ENCODE measurements around the gene POLE3.
"Not testable (repeated sequence)": the region's sequence is repeated elsewhere in the genome, so short reads cannot be mapped to it uniquely, and the experiment has no call there.

Gene POLE3

DNA sequence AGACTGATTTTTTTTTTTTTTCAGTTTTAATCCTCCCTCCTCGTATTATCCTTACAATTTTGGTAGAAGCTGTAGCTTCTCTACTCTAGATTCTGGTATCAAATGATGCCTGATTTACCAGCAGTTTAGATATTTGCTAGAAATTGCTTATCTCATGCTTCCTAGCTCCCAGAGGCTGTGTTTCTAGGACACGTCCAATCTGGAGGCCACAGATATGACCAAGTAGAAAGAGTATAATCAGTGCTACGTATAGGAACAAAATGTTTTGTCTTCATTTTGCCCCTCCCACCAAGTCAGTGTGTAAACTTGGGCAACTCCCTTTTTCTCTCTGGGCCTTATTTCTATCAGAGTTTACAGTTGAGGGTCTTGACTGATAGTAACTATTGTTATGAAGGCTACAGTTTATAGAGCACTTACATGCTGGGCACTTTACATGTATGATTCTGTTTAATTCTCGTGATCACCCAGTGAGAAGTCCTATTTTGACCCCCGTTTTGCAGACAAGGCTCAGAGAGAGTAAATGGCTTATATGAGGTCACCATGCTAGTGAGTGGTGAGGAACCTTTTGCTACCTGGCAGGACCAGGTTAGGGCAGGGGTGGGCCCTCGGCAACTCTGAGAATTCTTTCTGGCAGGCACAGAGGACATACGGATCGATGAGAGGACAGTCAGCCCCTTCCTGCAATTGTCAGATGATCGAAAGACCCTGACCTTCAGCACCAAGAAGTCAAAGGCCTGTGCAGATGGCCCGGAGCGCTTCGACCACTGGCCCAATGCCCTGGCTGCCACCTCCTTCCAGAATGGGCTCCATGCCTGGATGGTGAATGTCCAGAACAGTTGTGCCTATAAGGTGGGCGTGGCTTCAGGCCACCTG lies 41.3 kb downstream of the POLE3 start:
- TF ChIP-seq ESRRG (CRISPR knock-in tag; IDR thresholded peaks at IDR 0.05) (no peak), OSR1 (CRISPR knock-in tag; IDR thresholded peaks at IDR 0.05) (no peak), ARNTL (CRISPR knock-in tag; IDR thresholded peaks at IDR 0.05; ENCODE audit: borderline replicate concordance, low read depth) (no peak)
- ATAC-seq, result no peak

DNA sequence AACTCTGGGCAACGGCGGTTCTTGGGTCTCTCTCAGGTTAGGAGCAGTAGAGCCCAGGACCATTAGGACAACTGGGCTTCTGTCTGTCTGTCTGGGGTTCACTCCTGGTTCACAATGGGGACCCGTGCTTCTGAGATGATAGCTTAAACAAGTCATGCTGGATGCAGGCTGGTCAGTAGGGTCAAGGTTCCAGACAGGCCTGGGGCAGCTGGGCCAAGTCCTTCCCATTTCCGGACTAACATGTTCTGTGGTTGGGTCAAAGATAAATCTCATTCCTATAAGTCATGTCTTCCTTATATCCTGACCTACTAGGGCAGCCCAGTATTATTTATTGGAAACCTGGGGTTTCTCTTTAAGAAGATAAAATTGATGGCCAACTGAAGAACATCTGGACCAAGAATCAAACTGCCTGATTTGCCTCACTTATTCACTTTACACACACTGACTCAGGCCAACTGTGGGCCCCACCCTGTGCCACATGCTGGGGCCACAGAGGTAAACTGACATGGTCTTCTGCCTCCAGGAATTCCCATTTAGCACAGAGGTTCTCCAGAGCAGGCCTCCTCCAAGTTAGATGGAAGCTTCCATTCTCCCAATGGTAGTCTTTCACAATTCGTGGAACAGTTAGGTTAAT lies 42.0 kb downstream of the POLE3 start:
- ATAC-seq, result no peak
- TF ChIP-seq, protein P1, sequence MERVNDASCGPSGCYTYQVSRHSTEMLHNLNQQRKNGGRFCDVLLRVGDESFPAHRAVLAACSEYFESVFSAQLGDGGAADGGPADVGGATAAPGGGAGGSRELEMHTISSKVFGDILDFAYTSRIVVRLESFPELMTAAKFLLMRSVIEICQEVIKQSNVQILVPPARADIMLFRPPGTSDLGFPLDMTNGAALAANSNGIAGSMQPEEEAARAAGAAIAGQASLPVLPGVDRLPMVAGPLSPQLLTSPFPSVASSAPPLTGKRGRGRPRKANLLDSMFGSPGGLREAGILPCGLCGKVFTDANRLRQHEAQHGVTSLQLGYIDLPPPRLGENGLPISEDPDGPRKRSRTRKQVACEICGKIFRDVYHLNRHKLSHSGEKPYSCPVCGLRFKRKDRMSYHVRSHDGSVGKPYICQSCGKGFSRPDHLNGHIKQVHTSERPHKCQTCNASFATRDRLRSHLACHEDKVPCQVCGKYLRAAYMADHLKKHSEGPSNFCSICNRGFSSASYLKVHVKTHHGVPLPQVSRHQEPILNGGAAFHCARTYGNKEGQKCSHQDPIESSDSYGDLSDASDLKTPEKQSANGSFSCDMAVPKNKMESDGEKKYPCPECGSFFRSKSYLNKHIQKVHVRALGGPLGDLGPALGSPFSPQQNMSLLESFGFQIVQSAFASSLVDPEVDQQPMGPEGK (CRISPR knock-in tag; IDR thresholded peaks at IDR 0.05; ENCODE audit: borderline replicate concordance), result no peak
- no peak for TF ChIP-seq ZNF70 (CRISPR knock-in tag; IDR thresholded peaks at IDR 0.05)
- TF ChIP-seq CSDC2 (CRISPR knock-in tag; IDR thresholded peaks at IDR 0.05), result no peak
- TF ChIP-seq, protein P2, sequence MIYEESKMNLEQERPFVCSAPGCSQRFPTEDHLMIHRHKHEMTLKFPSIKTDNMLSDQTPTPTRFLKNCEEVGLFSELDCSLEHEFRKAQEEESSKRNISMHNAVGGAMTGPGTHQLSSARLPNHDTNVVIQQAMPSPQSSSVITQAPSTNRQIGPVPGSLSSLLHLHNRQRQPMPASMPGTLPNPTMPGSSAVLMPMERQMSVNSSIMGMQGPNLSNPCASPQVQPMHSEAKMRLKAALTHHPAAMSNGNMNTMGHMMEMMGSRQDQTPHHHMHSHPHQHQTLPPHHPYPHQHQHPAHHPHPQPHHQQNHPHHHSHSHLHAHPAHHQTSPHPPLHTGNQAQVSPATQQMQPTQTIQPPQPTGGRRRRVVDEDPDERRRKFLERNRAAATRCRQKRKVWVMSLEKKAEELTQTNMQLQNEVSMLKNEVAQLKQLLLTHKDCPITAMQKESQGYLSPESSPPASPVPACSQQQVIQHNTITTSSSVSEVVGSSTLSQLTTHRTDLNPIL (CRISPR knock-in tag; IDR thresholded peaks at IDR 0.05; ENCODE audit: low read depth), result no peak
- TF ChIP-seq, protein P3, sequence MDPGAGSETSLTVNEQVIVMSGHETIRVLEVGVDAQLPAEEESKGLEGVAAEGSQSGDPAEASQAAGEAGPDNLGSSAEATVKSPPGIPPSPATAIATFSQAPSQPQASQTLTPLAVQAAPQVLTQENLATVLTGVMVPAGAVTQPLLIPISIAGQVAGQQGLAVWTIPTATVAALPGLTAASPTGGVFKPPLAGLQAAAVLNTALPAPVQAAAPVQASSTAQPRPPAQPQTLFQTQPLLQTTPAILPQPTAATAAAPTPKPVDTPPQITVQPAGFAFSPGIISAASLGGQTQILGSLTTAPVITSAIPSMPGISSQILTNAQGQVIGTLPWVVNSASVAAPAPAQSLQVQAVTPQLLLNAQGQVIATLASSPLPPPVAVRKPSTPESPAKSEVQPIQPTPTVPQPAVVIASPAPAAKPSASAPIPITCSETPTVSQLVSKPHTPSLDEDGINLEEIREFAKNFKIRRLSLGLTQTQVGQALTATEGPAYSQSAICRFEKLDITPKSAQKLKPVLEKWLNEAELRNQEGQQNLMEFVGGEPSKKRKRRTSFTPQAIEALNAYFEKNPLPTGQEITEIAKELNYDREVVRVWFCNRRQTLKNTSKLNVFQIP (CRISPR knock-in tag; IDR thresholded peaks at IDR 0.05; ENCODE audit: borderline replicate concordance, low read depth), result no peak
- no peak for TF ChIP-seq TCF4 (CRISPR knock-in tag; IDR thresholded peaks at IDR 0.05; ENCODE audit: borderline replicate concordance)

DNA sequence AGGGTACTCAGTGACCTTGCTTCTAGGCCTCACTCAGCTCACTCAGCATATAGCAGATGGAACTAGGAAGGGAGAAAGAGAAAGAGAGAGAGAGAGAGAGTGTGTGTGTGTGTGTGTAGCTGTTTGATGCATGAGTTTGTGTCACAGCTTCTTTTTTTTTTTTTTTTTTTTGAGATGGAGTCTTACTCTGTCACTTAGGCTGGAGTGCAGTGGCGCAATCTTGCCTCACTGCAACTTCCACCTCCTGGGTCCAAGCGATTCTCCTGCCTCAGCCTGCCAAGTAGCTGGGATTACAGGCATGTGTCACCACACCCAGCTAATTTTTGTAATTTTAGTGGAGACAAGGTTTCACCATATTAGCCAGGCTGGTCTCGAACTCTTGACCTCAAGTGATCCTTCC lies 44.8 kb downstream of the POLE3 start:
- ATAC-seq, result not testable (repeated sequence)

DNA sequence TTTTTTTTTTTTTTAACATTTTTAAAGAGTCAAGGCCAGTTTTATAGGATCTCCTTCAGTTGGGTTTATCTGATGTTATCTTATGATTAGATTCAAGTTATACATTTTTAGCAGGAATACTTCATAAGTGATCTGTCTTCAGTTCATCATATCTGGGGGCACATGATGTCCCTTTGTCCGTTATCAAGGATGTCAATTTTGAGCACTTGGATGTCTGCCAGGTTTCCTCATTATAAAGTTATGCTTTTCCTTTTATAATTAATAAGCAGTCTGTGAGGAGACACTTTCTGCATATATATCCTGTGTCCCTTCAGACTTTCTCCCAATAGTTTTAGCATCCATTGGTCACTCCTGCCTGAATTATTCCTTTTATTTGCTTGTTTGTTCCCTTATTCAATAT lies 45.5 kb downstream of the POLE3 start:
- TF ChIP-seq ZFP30 (CRISPR knock-in tag; IDR thresholded peaks at IDR 0.05) (no peak), ESRRG (CRISPR knock-in tag; IDR thresholded peaks at IDR 0.05) (no peak)
- ATAC-seq, result no peak

DNA sequence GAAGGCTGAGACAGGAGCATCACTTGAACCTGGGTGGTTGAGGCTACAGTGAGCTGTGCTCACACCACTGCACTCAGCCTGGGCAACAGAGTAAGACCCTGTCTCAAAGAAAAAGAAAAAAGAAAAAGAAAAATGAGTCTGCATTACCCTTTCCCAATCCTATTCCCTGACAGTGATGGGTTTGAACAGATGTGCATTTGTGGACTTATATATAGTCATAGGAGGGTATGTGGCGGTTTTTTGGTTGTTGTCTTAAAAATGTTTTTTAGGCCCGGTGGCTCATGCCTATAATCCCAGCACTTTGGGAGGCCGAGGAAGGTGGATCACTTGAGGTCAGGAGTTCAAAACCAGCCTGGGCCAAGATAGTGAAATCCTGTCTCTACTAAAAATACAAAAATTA lies 47.1 kb downstream of the POLE3 start:
- ATAC-seq, result no peak
- TF ChIP-seq ZFP30 (CRISPR knock-in tag; IDR thresholded peaks at IDR 0.05) (no peak), OSR1 (CRISPR knock-in tag; IDR thresholded peaks at IDR 0.05) (no peak), ISL1 (CRISPR knock-in tag; IDR thresholded peaks at IDR 0.05) (no peak), RARB (CRISPR knock-in tag; IDR thresholded peaks at IDR 0.05) (no peak), ESRRG (CRISPR knock-in tag; IDR thresholded peaks at IDR 0.05) (no peak), ZFP3 (CRISPR knock-in tag; IDR thresholded peaks at IDR 0.05) (no peak), ZNF70 (CRISPR knock-in tag; IDR thresholded peaks at IDR 0.05) (no peak), BACH2 (CRISPR knock-in tag; IDR thresholded peaks at IDR 0.05; ENCODE audit: borderline replicate concordance) (no peak), ARNTL (CRISPR knock-in tag; IDR thresholded peaks at IDR 0.05; ENCODE audit: borderline replicate concordance, low read depth) (no peak)
- TF ChIP-seq, protein P4, sequence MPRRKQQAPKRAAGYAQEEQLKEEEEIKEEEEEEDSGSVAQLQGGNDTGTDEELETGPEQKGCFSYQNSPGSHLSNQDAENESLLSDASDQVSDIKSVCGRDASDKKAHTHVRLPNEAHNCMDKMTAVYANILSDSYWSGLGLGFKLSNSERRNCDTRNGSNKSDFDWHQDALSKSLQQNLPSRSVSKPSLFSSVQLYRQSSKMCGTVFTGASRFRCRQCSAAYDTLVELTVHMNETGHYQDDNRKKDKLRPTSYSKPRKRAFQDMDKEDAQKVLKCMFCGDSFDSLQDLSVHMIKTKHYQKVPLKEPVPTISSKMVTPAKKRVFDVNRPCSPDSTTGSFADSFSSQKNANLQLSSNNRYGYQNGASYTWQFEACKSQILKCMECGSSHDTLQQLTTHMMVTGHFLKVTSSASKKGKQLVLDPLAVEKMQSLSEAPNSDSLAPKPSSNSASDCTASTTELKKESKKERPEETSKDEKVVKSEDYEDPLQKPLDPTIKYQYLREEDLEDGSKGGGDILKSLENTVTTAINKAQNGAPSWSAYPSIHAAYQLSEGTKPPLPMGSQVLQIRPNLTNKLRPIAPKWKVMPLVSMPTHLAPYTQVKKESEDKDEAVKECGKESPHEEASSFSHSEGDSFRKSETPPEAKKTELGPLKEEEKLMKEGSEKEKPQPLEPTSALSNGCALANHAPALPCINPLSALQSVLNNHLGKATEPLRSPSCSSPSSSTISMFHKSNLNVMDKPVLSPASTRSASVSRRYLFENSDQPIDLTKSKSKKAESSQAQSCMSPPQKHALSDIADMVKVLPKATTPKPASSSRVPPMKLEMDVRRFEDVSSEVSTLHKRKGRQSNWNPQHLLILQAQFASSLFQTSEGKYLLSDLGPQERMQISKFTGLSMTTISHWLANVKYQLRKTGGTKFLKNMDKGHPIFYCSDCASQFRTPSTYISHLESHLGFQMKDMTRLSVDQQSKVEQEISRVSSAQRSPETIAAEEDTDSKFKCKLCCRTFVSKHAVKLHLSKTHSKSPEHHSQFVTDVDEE (CRISPR knock-in tag; IDR thresholded peaks at IDR 0.05), result no peak
- TF ChIP-seq, protein P5, sequence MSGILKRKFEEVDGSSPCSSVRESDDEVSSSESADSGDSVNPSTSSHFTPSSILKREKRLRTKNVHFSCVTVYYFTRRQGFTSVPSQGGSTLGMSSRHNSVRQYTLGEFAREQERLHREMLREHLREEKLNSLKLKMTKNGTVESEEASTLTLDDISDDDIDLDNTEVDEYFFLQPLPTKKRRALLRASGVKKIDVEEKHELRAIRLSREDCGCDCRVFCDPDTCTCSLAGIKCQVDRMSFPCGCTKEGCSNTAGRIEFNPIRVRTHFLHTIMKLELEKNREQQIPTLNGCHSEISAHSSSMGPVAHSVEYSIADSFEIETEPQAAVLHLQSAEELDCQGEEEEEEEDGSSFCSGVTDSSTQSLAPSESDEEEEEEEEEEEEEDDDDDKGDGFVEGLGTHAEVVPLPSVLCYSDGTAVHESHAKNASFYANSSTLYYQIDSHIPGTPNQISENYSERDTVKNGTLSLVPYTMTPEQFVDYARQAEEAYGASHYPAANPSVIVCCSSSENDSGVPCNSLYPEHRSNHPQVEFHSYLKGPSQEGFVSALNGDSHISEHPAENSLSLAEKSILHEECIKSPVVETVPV (CRISPR knock-in tag; IDR thresholded peaks at IDR 0.05), result no peak
- TF ChIP-seq, protein P2 (CRISPR knock-in tag; IDR thresholded peaks at IDR 0.05; ENCODE audit: low read depth), result no peak
- TF ChIP-seq, protein P1 (CRISPR knock-in tag; IDR thresholded peaks at IDR 0.05; ENCODE audit: borderline replicate concordance), result no peak

All from SK-N-SH treated with all-trans-retinoic acid at 6 μM for 48 hours (cell line).